A549 (cell line): ENCODE measurements around the gene SUPT7L. TPM values are rescaled to one million over a fixed set of nuclear protein-coding genes. Genes with fewer than 3 reads are reported as not detected.
"Not testable (repeated sequence)": the region's sequence is repeated elsewhere in the genome, so short reads cannot be mapped to it uniquely, and the experiment has no call there.

ENCODE experiments used
- ATAC-seq, 2 experiments: fragments of 200-7000 bp in 1 of 2; fragments of >200 bp in 1 of 2; cut with Nextera tagmentation in 1 of 2; cut with Tn5 transposase in 1 of 2; 3 replicates each; pipeline versions ENCODE4 v1.8.0 to v1.9.1; 2018 to 2020; ENCODE audit warnings: mild to moderate bottlenecking in 1 of 2, moderate library complexity in 1 of 2
- CTCF ChIA-PET: fragments of 300-600 bp; sonication (Branson Sonifier 250); formaldehyde crosslinking; extraction: SDS; loops from one replicate; lab custom pipeline; 2021; ENCODE audit warnings: antibody characterized with exemption, inconsistent platforms; lab: Yijun Ruan, JAX
- POLR2A ChIA-PET: fragments of 350-600 bp; formaldehyde crosslinking; extraction: SDS; loops from one replicate; lab custom pipeline; 2021; ENCODE audit warnings: antibody characterized with exemption, inconsistent platforms; lab: Yijun Ruan, JAX
- DNase-seq, 2 experiments: peaks; one replicate each; pipeline versions ENCODE4 v3.0.0 to v3.0.0-alpha.2; 2011 to 2016; ENCODE audit warnings: low read depth in 1 of 2, low spot score in 1 of 2
- FAIRE-seq: peaks from 2 replicates; lab custom pipeline; 2011; peaks lifted over from hg19 to GRCh38; lab: Jason Lieb, UNC
- H3K27ac ChIP-seq, 2 experiments: fragments of >200 bp; sonication (Bioruptor Twin); formaldehyde crosslinking; 3 replicates each; pipeline ENCODE4 v1.5.1; 2016 to 2017
- H3K4me1 ChIP-seq: fragments of >200 bp; sonication (Bioruptor Twin); formaldehyde crosslinking; 3 replicates; pipeline ENCODE4 v1.6.1; 2016
- H3K4me2 ChIP-seq: fragments of >200 bp; sonication (Bioruptor Twin); formaldehyde crosslinking; 3 replicates; pipeline ENCODE4 v1.6.1; 2016
- H3K4me3 ChIP-seq: fragments of >200 bp; sonication (Bioruptor Twin); formaldehyde crosslinking; 3 replicates; pipeline ENCODE4 v1.5.1; 2016
- H3K9me3 ChIP-seq: fragments of >200 bp; sonication (Bioruptor Twin); formaldehyde crosslinking; 3 replicates; pipeline ENCODE4 v1.6.1; 2016
- BHLHE40 ChIP-seq: IDR thresholded peaks from 2 replicates; pipeline ENCODE4 v1.6.1; 2012; ENCODE audit warnings: low read depth, low read length, inconsistent platforms
- CBX2 ChIP-seq: fragments of 200-600 bp; sonication (generic); IDR thresholded peaks from 2 replicates; pipeline ENCODE4 v1.6.1; 2016; ENCODE audit warnings: low read depth, mild to moderate bottlenecking, borderline replicate concordance
- CHD2 ChIP-seq: fragments of 150-350 bp; IDR thresholded peaks from 2 replicates; pipeline ENCODE4 v1.6.1; 2014; ENCODE audit warnings: low read length; ENCODE audit not compliant: partially characterized antibody
- CHD4 ChIP-seq: fragments of 200-600 bp; sonication (generic); IDR thresholded peaks from 2 replicates; pipeline ENCODE4 v1.6.1; 2016; ENCODE audit warnings: antibody characterized with exemption, mild to moderate bottlenecking, borderline replicate concordance
- EHMT2 ChIP-seq: fragments of 200-600 bp; sonication (generic); IDR thresholded peaks from 2 replicates; pipeline ENCODE4 v1.6.1; 2016; ENCODE audit warnings: antibody characterized with exemption, low read depth, mild to moderate bottlenecking, moderate library complexity
- ELK1 ChIP-seq: fragments of 150-350 bp; IDR thresholded peaks from 2 replicates; pipeline ENCODE4 v1.6.1; 2014; ENCODE audit warnings: low read depth, mild to moderate bottlenecking, low read length
- ESRRA ChIP-seq: fragments of 150-350 bp; IDR thresholded peaks from 2 replicates; pipeline ENCODE4 v1.6.1; 2014; ENCODE audit warnings: mild to moderate bottlenecking, low read length, borderline replicate concordance
- HDAC2 ChIP-seq: fragments of 200-600 bp; sonication (generic); IDR thresholded peaks from 2 replicates; pipeline ENCODE4 v1.6.1; 2016
- HOXB5 ChIP-seq: fragments of 250-450 bp; sonication (Bioruptor Pico); IDR thresholded peaks from 2 replicates; pipeline ENCODE4 v1.5.0; 2020; ENCODE audit warnings: mild to moderate bottlenecking, moderate library complexity
- JUNB ChIP-seq: fragments of >200 bp; sonication (Bioruptor Twin); formaldehyde crosslinking; IDR thresholded peaks from 2 replicates; pipeline ENCODE4 v1.6.1; 2016
- KDM1A ChIP-seq: fragments of 200-600 bp; sonication (generic); IDR thresholded peaks from 2 replicates; pipeline ENCODE4 v1.6.1; 2016; ENCODE audit warnings: low read depth, mild to moderate bottlenecking
- NPAS2 ChIP-seq: fragments of 250-450 bp; sonication (Bioruptor Pico); IDR thresholded peaks from 2 replicates; pipeline ENCODE4 v1.8.0; 2022; ENCODE audit warnings: mild to moderate bottlenecking, moderate library complexity, borderline replicate concordance
- NR3C1 ChIP-seq: fragments of >200 bp; sonication (Bioruptor Twin); formaldehyde crosslinking; IDR thresholded peaks from 3 replicates; pipeline ENCODE4 v1.6.1; 2017
- POLR2A ChIP-seq: IDR thresholded peaks from 2 replicates; pipeline ENCODE4 v1.6.1; 2012; ENCODE audit warnings: mild to moderate bottlenecking, low read length
- RAD21 ChIP-seq, 2 experiments: fragments of >200 bp in 1 of 2; sonication (Bioruptor Twin) in 1 of 2; formaldehyde crosslinking in 1 of 2; IDR thresholded peaks in 1 of 2; conservative IDR thresholded peaks in 1 of 2; 2 replicates in 1 of 2; 3 replicates in 1 of 2; pipeline ENCODE4 v1.6.1; 2012 to 2018; ENCODE audit warnings: inconsistent platforms in 1 of 2
- SREBF2 ChIP-seq: fragments of 450-650 bp; IDR thresholded peaks from 2 replicates; pipeline ENCODE4 v1.6.1; 2014; ENCODE audit warnings: mild to moderate bottlenecking, moderate library complexity
- ZNF302 ChIP-seq: fragments of 250-450 bp; sonication (Bioruptor Pico); IDR thresholded peaks from 2 replicates; pipeline ENCODE4 v1.9.0; 2021; ENCODE audit warnings: inconsistent platforms, mild to moderate bottlenecking, moderate library complexity
- ZSCAN20 ChIP-seq: fragments of 250-450 bp; sonication (Bioruptor Pico); IDR thresholded peaks from 2 replicates; pipeline ENCODE4 v1.8.0; 2022; ENCODE audit warnings: mild to moderate bottlenecking, moderate library complexity
- WGBS: methylation state at CpG from one replicate; pipeline ENCODE4 v1.1.6; 2017; ENCODE audit errors: missing lambda C conversion rate; 5-methylcytosine and 5-hydroxymethylcytosine counted together
- polyA plus RNA-seq, 4 experiments: library from polyadenylated mRNA; depleted of rRNA in 3 of 4; stranded (reverse); fragments of >200 nt; fragmentation: RNase III in 1 of 4; extraction: RNeasy Plus Mini Kit Qiagen cat#74134 plus additional on column Dnase treatment in 1 of 4; gene quantifications; 2 replicates in 3 of 4; 3 replicates in 1 of 4; pipeline ENCODE4 v1.2.3, GENCODE V29; 2011 to 2017
- TF ChIP-seq, protein P1 (sequence below): fragments of 250-450 bp; sonication (Bioruptor Pico); IDR thresholded peaks from 2 replicates; pipeline ENCODE4 v1.5.0; 2021; ENCODE audit warnings: mild to moderate bottlenecking, moderate library complexity, borderline replicate concordance
- TF ChIP-seq, protein P2 (sequence below): fragments of 200-600 bp; sonication (generic); IDR thresholded peaks from 2 replicates; pipeline ENCODE4 v1.6.1; 2016; ENCODE audit warnings: antibody characterized with exemption, mild to moderate bottlenecking, moderate library complexity
- TF ChIP-seq, protein P3 (sequence below): IDR thresholded peaks from 2 replicates; pipeline ENCODE4 v1.6.1; 2012

SUPT7L gene
- polyA plus RNA-seq, 2 of the 4 experiments (the other 2 are of a cell fraction), result 39.5 to 67.0 TPM

DNA sequence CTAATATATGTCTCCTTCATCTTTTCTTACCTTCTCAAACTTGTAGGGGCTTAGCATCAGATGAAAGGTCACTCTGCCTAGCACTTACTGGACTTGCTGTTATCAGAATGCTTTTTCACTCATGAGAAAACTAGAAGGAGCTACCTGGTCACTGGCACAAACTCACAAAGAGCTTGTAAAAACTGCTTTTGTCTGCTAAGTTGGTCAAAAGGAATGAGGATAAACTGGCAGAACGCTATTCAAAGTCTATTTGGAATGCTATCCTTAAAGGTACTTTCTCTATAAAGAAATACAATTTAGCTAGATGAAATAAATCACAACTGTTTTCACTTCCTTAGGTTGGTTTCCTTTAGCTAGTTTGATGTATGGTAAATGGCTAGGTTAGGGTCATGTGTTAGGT lies 37.1 kb downstream of the SUPT7L start:
- CTCF ChIA-PET, H3K9me3 ChIP-seq, FAIRE-seq, H3K27ac ChIP-seq, H3K4me3 ChIP-seq, POLR2A ChIA-PET, H3K4me2 ChIP-seq, DNase-seq, ATAC-seq: not testable (repeated sequence)
- peaks cover 14% of the 10 kb centered on the region for H3K4me1 ChIP-seq
- WGBS, result 69% methylated on average over 1 of the region's 1 CpG

GRCh38 chr2:27624943-27625342 lies 38.5 kb downstream of the SUPT7L start:
- TF ChIP-seq NPAS2 (no peak), BHLHE40 (no peak), KDM1A (no peak), CBX2 (no peak), ELK1 (no peak), CHD2 (no peak), RAD21 (conservative IDR thresholded peaks at IDR 0.05 in 1 of 2, IDR thresholded peaks at IDR 0.05 in 1 of 2) (no peak), CHD4 (no peak), HOXB5 (CRISPR knock-in tag) (no peak), ZNF302 (CRISPR knock-in tag) (no peak), ZSCAN20 (CRISPR knock-in tag) (no peak)
- TF ChIP-seq, protein P1, sequence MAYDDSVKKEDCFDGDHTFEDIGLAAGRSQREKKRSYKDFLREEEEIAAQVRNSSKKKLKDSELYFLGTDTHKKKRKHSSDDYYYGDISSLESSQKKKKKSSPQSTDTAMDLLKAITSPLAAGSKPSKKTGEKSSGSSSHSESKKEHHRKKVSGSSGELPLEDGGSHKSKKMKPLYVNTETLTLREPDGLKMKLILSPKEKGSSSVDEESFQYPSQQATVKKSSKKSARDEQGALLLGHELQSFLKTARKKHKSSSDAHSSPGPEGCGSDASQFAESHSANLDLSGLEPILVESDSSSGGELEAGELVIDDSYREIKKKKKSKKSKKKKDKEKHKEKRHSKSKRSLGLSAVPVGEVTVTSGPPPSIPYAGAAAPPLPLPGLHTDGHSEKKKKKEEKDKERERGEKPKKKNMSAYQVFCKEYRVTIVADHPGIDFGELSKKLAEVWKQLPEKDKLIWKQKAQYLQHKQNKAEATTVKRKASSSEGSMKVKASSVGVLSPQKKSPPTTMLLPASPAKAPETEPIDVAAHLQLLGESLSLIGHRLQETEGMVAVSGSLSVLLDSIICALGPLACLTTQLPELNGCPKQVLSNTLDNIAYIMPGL (CRISPR knock-in tag), result no peak
- TF ChIP-seq, protein P2, sequence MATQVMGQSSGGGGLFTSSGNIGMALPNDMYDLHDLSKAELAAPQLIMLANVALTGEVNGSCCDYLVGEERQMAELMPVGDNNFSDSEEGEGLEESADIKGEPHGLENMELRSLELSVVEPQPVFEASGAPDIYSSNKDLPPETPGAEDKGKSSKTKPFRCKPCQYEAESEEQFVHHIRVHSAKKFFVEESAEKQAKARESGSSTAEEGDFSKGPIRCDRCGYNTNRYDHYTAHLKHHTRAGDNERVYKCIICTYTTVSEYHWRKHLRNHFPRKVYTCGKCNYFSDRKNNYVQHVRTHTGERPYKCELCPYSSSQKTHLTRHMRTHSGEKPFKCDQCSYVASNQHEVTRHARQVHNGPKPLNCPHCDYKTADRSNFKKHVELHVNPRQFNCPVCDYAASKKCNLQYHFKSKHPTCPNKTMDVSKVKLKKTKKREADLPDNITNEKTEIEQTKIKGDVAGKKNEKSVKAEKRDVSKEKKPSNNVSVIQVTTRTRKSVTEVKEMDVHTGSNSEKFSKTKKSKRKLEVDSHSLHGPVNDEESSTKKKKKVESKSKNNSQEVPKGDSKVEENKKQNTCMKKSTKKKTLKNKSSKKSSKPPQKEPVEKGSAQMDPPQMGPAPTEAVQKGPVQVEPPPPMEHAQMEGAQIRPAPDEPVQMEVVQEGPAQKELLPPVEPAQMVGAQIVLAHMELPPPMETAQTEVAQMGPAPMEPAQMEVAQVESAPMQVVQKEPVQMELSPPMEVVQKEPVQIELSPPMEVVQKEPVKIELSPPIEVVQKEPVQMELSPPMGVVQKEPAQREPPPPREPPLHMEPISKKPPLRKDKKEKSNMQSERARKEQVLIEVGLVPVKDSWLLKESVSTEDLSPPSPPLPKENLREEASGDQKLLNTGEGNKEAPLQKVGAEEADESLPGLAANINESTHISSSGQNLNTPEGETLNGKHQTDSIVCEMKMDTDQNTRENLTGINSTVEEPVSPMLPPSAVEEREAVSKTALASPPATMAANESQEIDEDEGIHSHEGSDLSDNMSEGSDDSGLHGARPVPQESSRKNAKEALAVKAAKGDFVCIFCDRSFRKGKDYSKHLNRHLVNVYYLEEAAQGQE, result no peak
- H3K4me3 ChIP-seq, result no peak overlapping the region
- CTCF ChIA-PET, result no interaction called here
- ATAC-seq (no peak), FAIRE-seq (no peak), DNase-seq (no peak)
- H3K9me3 ChIP-seq, result no peaks in the 10 kb centered on the region
- no peak overlapping the region for H3K4me2 ChIP-seq
- H3K4me1 ChIP-seq, result peaks cover 12% of the 10 kb centered on the region
- H3K27ac ChIP-seq, result no peak overlapping the region
- POLR2A ChIA-PET, result no interaction called here

GRCh38 chr2:27622921-27623384 lies 40.5 kb downstream of the SUPT7L start:
- ATAC-seq, result no peak
- Histone ChIP-seq H3K4me3 (no peak overlapping the region), H3K27ac (no peak overlapping the region), H3K4me2 (no peak overlapping the region), H3K4me1 (peaks cover 6% of the 10 kb centered on the region), H3K9me3 (no peaks in the 10 kb centered on the region)
- WGBS, result 65% methylated on average over 3 of the region's 3 CpGs
- no peak for FAIRE-seq
- POLR2A ChIA-PET, result interaction anchor here (0.6 kb wide), 1 partner anchor 18 kb away, joined by 5 read pairs; no protein-coding TSS in a partner anchor
- TF ChIP-seq EHMT2 (no peak), NR3C1 (no peak), HOXB5 (CRISPR knock-in tag) (no peak), POLR2A (no peak), SREBF2 (no peak), JUNB (no peak), ESRRA (no peak), RAD21 (conservative IDR thresholded peaks at IDR 0.05 in 1 of 2, IDR thresholded peaks at IDR 0.05 in 1 of 2) (no peak), CHD2 (no peak), HDAC2 (no peak)
- TF ChIP-seq, protein P3, sequence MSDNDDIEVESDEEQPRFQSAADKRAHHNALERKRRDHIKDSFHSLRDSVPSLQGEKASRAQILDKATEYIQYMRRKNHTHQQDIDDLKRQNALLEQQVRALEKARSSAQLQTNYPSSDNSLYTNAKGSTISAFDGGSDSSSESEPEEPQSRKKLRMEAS, result no peak
- TF ChIP-seq, protein P1 (CRISPR knock-in tag), result no peak
- CTCF ChIA-PET, result interaction anchor here (3.7 kb wide), 1 partner anchor 60 kb away, joined by 13 read pairs; no protein-coding TSS in a partner anchor
- DNase-seq, result no peak
